Ovary (tissue), 3 donors: ENCODE results near the gene KIF26B.

Experiments
- CTCF ChIP-seq, 3 donors: fragments of 450-650 bp in 2 of 3; fragments of 200-600 bp in 1 of 3; IDR thresholded peaks; one replicate each; pipeline versions ENCODE4 v1.5.1 to v1.8.0; 2016 to 2022; ENCODE audit warnings: antibody characterized with exemption in 3 of 3, mild to moderate bottlenecking in 1 of 3
- EP300 ChIP-seq: sonication (generic); formaldehyde crosslinking; IDR thresholded peaks from one replicate; pipeline ENCODE4 v1.6.1; 2017; ENCODE audit warnings: antibody characterized with exemption
- donor health status: DM: no; HTN: no; CAD: no.

DNA sequence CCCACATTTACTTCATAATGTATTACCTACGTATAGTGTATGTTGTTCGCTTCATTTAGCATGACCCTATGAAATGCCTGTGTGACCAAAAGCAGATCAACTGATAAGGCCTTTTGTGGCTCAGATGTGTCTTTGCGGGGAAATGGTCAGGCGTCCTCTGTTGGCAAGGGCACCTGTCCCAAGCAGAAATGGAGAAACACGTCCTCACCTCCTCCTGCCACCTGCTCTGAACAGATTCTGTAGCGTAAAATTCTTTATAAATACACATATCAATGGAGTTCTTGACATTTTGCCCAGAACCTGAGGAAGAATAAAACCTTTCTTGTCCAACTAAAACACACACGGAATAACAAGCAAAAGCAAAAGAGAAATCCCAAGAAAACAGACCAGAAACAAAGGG lies 417.9 kb downstream of the KIF26B start:
- TF ChIP-seq CTCF (IDR thresholded peaks at IDR 0.05): no peak
- TF ChIP-seq EP300: no peak
